WTC11 (cell line): ENCODE measurements around the gene CLEC3A. TPM values are rescaled to one million over a fixed set of nuclear protein-coding genes. Genes with fewer than 3 reads are reported as not detected.

Experiments used
- ATAC-seq: fragments of 200-7000 bp; cut with Tn5 transposase; 2 replicates; pipeline ENCODE4 v1.10.0; 2021; ENCODE audit warnings: mild to moderate bottlenecking, moderate library complexity
- CTCF ChIA-PET: fragments of 300-600 bp; sonication (Branson Sonifier 250); formaldehyde crosslinking; loops from one replicate; lab custom pipeline; 2021; ENCODE audit warnings: antibody characterized with exemption; lab: Charles Lee
- POLR2A ChIA-PET: fragments of 350-600 bp; sonication (Branson Sonifier 250); formaldehyde crosslinking; loops from one replicate; lab custom pipeline; 2021; ENCODE audit warnings: antibody characterized with exemption; lab: Charles Lee
- DNase-seq: peaks from one replicate; pipeline ENCODE4 v3.0.0; 2021; ENCODE audit warnings: low spot score
- H3K27ac Mint-ChIP-seq: 2 replicates; pipeline ENCODE4 v1.8.0; 2021; ENCODE audit warnings: mixed read lengths
- H3K27me3 Mint-ChIP-seq: 2 replicates; pipeline ENCODE4 v1.8.0; 2021; ENCODE audit warnings: low read depth, mild to moderate bottlenecking, moderate library complexity, mixed read lengths
- H3K36me3 Mint-ChIP-seq: 2 replicates; pipeline ENCODE4 v1.8.0; 2021; ENCODE audit warnings: mixed read lengths
- H3K4me1 Mint-ChIP-seq: 2 replicates; pipeline ENCODE4 v1.8.0; 2022; ENCODE audit warnings: mixed read lengths
- H3K4me3 Mint-ChIP-seq: 2 replicates; pipeline ENCODE4 v1.8.0; 2021; ENCODE audit warnings: mild to moderate bottlenecking, moderate library complexity, mixed read lengths
- H3K9me3 Mint-ChIP-seq: 2 replicates; pipeline ENCODE4 v1.8.0; 2021; ENCODE audit warnings: mixed read lengths
- ATF3 ChIP-seq: sonication (generic); formaldehyde crosslinking; conservative IDR thresholded peaks from 2 replicates; pipeline ENCODE4 v1.8.1; 2022; ENCODE audit warnings: mild to moderate bottlenecking, missing genetic modification reagents
- CBFB ChIP-seq: sonication (generic); formaldehyde crosslinking; IDR thresholded peaks from 2 replicates; pipeline ENCODE4 v1.8.1; 2022; ENCODE audit warnings: mild to moderate bottlenecking, low read depth, missing genetic modification reagents
- CDX4 ChIP-seq: fragments of 250-450 bp; sonication (Bioruptor Pico); IDR thresholded peaks from 2 replicates; pipeline ENCODE4 v1.9.0; 2021; ENCODE audit warnings: moderate library complexity, mild to moderate bottlenecking, inconsistent platforms, borderline replicate concordance
- CTCF ChIP-seq: fragments of 200-600 bp; IDR thresholded peaks from 2 replicates; pipeline ENCODE4 v1.8.0; 2022; ENCODE audit warnings: antibody characterized with exemption
- E2F1 ChIP-seq: sonication (generic); formaldehyde crosslinking; IDR thresholded peaks from 2 replicates; pipeline ENCODE4 v1.8.0; 2022; ENCODE audit warnings: mild to moderate bottlenecking, missing genetic modification reagents
- ELF4 ChIP-seq: sonication (generic); formaldehyde crosslinking; IDR thresholded peaks from 2 replicates; pipeline ENCODE4 v1.8.1; 2022; ENCODE audit warnings: low read depth, mild to moderate bottlenecking, moderate library complexity, missing genetic modification reagents
- FOXP1 ChIP-seq: sonication (generic); formaldehyde crosslinking; IDR thresholded peaks from 2 replicates; pipeline ENCODE4 v1.8.0; 2022; ENCODE audit warnings: missing genetic modification reagents, mild to moderate bottlenecking, moderate library complexity, borderline replicate concordance
- FOXP4 ChIP-seq: sonication (generic); formaldehyde crosslinking; IDR thresholded peaks from 2 replicates; pipeline ENCODE4 v1.8.0; 2022; ENCODE audit warnings: mild to moderate bottlenecking, missing genetic modification reagents
- GRHL2 ChIP-seq: fragments of 250-450 bp; sonication (Bioruptor Pico); IDR thresholded peaks from 2 replicates; pipeline ENCODE4 v1.8.0; 2022; ENCODE audit warnings: mild to moderate bottlenecking, moderate library complexity; ENCODE audit not compliant: insufficient replicate concordance, severe bottlenecking
- JUN ChIP-seq: sonication (generic); formaldehyde crosslinking; IDR thresholded peaks from 2 replicates; pipeline ENCODE4 v1.8.0; 2023; ENCODE audit warnings: mild to moderate bottlenecking, missing genetic modification reagents
- MLX ChIP-seq: sonication (generic); formaldehyde crosslinking; IDR thresholded peaks from 2 replicates; pipeline ENCODE4 v1.8.1; 2023; ENCODE audit warnings: mild to moderate bottlenecking, missing genetic modification reagents, moderate library complexity
- NFYB ChIP-seq: sonication (generic); formaldehyde crosslinking; conservative IDR thresholded peaks from 2 replicates; pipeline ENCODE4 v1.8.0; 2022; ENCODE audit warnings: low read depth, missing genetic modification reagents
- PRDM15 ChIP-seq: sonication (generic); formaldehyde crosslinking; IDR thresholded peaks from 2 replicates; pipeline ENCODE4 v1.8.0; 2022; ENCODE audit warnings: missing genetic modification reagents
- PRRX2 ChIP-seq: fragments of 250-450 bp; sonication (Bioruptor Pico); IDR thresholded peaks from 2 replicates; pipeline ENCODE4 v1.8.0; 2021; ENCODE audit warnings: mild to moderate bottlenecking
- RELA ChIP-seq: sonication (generic); formaldehyde crosslinking; IDR thresholded peaks from 2 replicates; pipeline ENCODE4 v1.8.1; 2022; ENCODE audit warnings: missing genetic modification reagents, mild to moderate bottlenecking, borderline replicate concordance
- RORB ChIP-seq: fragments of 250-450 bp; sonication (Bioruptor Pico); IDR thresholded peaks from 2 replicates; pipeline ENCODE4 v1.9.0; 2021; ENCODE audit warnings: mild to moderate bottlenecking
- SMAD4 ChIP-seq: sonication (generic); formaldehyde crosslinking; IDR thresholded peaks from 2 replicates; pipeline ENCODE4 v1.8.0; 2022; ENCODE audit warnings: mild to moderate bottlenecking, missing genetic modification reagents
- STAT6 ChIP-seq: sonication (generic); formaldehyde crosslinking; conservative IDR thresholded peaks from 2 replicates; pipeline ENCODE4 v1.8.1; 2023; ENCODE audit warnings: mild to moderate bottlenecking, low read depth, missing genetic modification reagents, moderate library complexity
- ZNF219 ChIP-seq: sonication (generic); formaldehyde crosslinking; IDR thresholded peaks from 2 replicates; pipeline ENCODE4 v1.8.0; 2023; ENCODE audit warnings: missing genetic modification reagents, mild to moderate bottlenecking, borderline replicate concordance
- ZNF396 ChIP-seq: fragments of 250-450 bp; sonication (Bioruptor Pico); IDR thresholded peaks from 2 replicates; pipeline ENCODE4 v1.8.0; 2021; ENCODE audit warnings: mild to moderate bottlenecking, moderate library complexity, borderline replicate concordance
- ZSCAN18 ChIP-seq: fragments of 250-450 bp; sonication (Bioruptor Pico); IDR thresholded peaks from 2 replicates; pipeline ENCODE4 v2.1.2; 2022; ENCODE audit warnings: mild to moderate bottlenecking, moderate library complexity
- total RNA-seq: library from RNA; stranded (reverse); gene quantifications from 3 replicates; pipeline ENCODE4 v1.2.3, GENCODE V29; 2021

Gene CLEC3A
- total RNA-seq, 1 experiment from 2014 or later, result not detected

- CTCF ChIA-PET, result interaction anchor here (0.7 to 1.3 kb wide), 4 partner anchors 14 to 257 kb away, joined by 3 to 9 read pairs (median 6); partner anchors contain the start of gene WWOX
- Mint-ChIP-seq H3K27ac (no peak overlapping the region), H3K36me3 (no peaks in the 10 kb centered on the region), H3K4me3 (peak overlapping the region; percentile 36; the same call in 1 of the 2 replicates), H3K4me1 (no peaks in the 10 kb centered on the region), H3K9me3 (no peaks in the 10 kb centered on the region), H3K27me3 (peaks cover 67% of the 10 kb centered on the region)
- peak; percentile 99 for ATAC-seq
- DNase-seq, result peak; percentile 95
- POLR2A ChIA-PET, result no interaction called here
- TF ChIP-seq CBFB (CRISPR knock-in tag) (peak; percentile 99), JUN (CRISPR knock-in tag) (peak; percentile 97), ZNF396 (CRISPR knock-in tag) (0 out of 2 replicates have a peak, but pooled peaks have one; percentile 10), ATF3 (CRISPR knock-in tag) (no peak), SMAD4 (peak; percentile 94), MLX (CRISPR knock-in tag) (peak; percentile 75; the same call in 1 of the 2 replicates), FOXP1 (CRISPR knock-in tag) (peak; percentile 99), ELF4 (CRISPR knock-in tag) (0 out of 2 replicates have a peak, but pooled peaks have one; percentile 74), FOXP4 (CRISPR knock-in tag) (peak; percentile 99), NFYB (CRISPR knock-in tag) (peak; percentile 38; the same call in 1 of the 2 replicates), PRDM15 (CRISPR knock-in tag) (peak; percentile 59; the same call in 1 of the 2 replicates), GRHL2 (CRISPR knock-in tag) (no peak), CTCF (no peak), RELA (CRISPR knock-in tag) (peak; percentile 98), CDX4 (CRISPR knock-in tag) (no peak), ZSCAN18 (CRISPR knock-in tag) (peak; percentile 74; the same call in 1 of the 2 replicates), E2F1 (CRISPR knock-in tag) (peak; percentile 93), RORB (no peak), PRRX2 (no peak), STAT6 (CRISPR knock-in tag) (peak; percentile 93; the same call in 1 of the 2 replicates), ZNF219 (CRISPR knock-in tag) (peak; percentile 97)
Measured at GRCh38 chr16:78045865-78046581, 23.7 kb downstream of the CLEC3A start.
